Endothelial cell (in vitro differentiated cells): Measurements from ENCODE around the gene SPG11. TPM values are rescaled to one million over a fixed set of nuclear protein-coding genes. Genes with fewer than 3 reads are reported as not detected.

Source experiments
- DNase-seq: peaks from one replicate; pipeline ENCODE4 v3.0.0; 2021; ENCODE audit warnings: low spot score
- H3K27ac Mint-ChIP-seq: one replicate; pipeline ENCODE4 v1.8.0; 2021; ENCODE audit warnings: mixed read lengths, inconsistent platforms; ENCODE audit not compliant: unreplicated experiment
- H3K27me3 Mint-ChIP-seq: one replicate; pipeline ENCODE4 v1.8.0; 2021; ENCODE audit warnings: mild to moderate bottlenecking, moderate library complexity, mixed read lengths, inconsistent platforms; ENCODE audit not compliant: unreplicated experiment
- H3K36me3 Mint-ChIP-seq: one replicate; pipeline ENCODE4 v1.8.0; 2021; ENCODE audit warnings: mild to moderate bottlenecking, low read depth, mixed read lengths, inconsistent platforms; ENCODE audit not compliant: unreplicated experiment
- H3K4me1 Mint-ChIP-seq: one replicate; pipeline ENCODE4 v1.8.0; 2021; ENCODE audit warnings: mild to moderate bottlenecking, mixed read lengths, inconsistent platforms; ENCODE audit not compliant: unreplicated experiment
- H3K4me3 Mint-ChIP-seq: one replicate; pipeline ENCODE4 v1.8.0; 2021; ENCODE audit warnings: mild to moderate bottlenecking, mixed read lengths, inconsistent platforms; ENCODE audit not compliant: unreplicated experiment
- H3K9me3 Mint-ChIP-seq: one replicate; pipeline ENCODE4 v1.8.0; 2021; ENCODE audit warnings: mixed read lengths, inconsistent platforms; ENCODE audit not compliant: unreplicated experiment
- CTCF ChIP-seq: fragments of 200-600 bp; sonication (generic); IDR thresholded peaks from one replicate; pipeline ENCODE4 v1.5.0; 2021; ENCODE audit warnings: antibody characterized with exemption; ENCODE audit not compliant: unreplicated experiment
- total RNA-seq: library from RNA; stranded (reverse); fragmentation: NEBNext Ultra II Directional; extraction: Animal tissue kit (Norgen Biotek cat#: 25700); gene quantifications from one replicate; pipeline ENCODE4 v1.2.1, GENCODE V29; 2021; ENCODE audit not compliant: unreplicated experiment

The SPG11 gene
- total RNA-seq, 1 donor from 2014 or later: 37.1 TPM

GRCh38 chr15:44623178-44623577, 40.3 kb downstream of the SPG11 start:
- TF ChIP-seq CTCF: no peak
- H3K9me3 Mint-ChIP-seq: no peaks in the 10 kb centered on the region
- H3K4me1 Mint-ChIP-seq: peaks cover 3% of the 10 kb centered on the region
- no peaks in the 10 kb centered on the region for H3K27me3 Mint-ChIP-seq
- no peak for DNase-seq
- H3K4me3 Mint-ChIP-seq: no peak overlapping the region
- H3K36me3 Mint-ChIP-seq: peaks cover 10% of the 10 kb centered on the region
- H3K27ac Mint-ChIP-seq: no peak overlapping the region

GRCh38 chr15:44620081-44620480, 43.4 kb downstream of the SPG11 start:
- no peak overlapping the region for H3K27ac Mint-ChIP-seq
- peaks cover 8% of the 10 kb centered on the region for H3K36me3 Mint-ChIP-seq
- H3K4me3 Mint-ChIP-seq: no peak overlapping the region
- no peak for DNase-seq
- no peaks in the 10 kb centered on the region for H3K27me3 Mint-ChIP-seq
- no peak for TF ChIP-seq CTCF
- H3K9me3 Mint-ChIP-seq: no peaks in the 10 kb centered on the region
- H3K4me1 Mint-ChIP-seq: no peaks in the 10 kb centered on the region

GRCh38 chr15:44616974-44617373, 46.5 kb downstream of the SPG11 start:
- Mint-ChIP-seq H3K4me1 (no peaks in the 10 kb centered on the region), H3K27me3 (no peaks in the 10 kb centered on the region), H3K36me3 (peaks cover 20% of the 10 kb centered on the region), H3K9me3 (no peaks in the 10 kb centered on the region), H3K4me3 (no peak overlapping the region), H3K27ac (no peak overlapping the region)
- no peak for DNase-seq
- TF ChIP-seq CTCF: no peak

- no peaks in the 10 kb centered on the region for H3K9me3 Mint-ChIP-seq
- H3K27ac Mint-ChIP-seq: no peak overlapping the region
- DNase-seq: no peak
- H3K4me3 Mint-ChIP-seq: no peak overlapping the region
- H3K36me3 Mint-ChIP-seq: peaks cover 23% of the 10 kb centered on the region
- TF ChIP-seq CTCF: no peak
- H3K4me1 Mint-ChIP-seq: no peaks in the 10 kb centered on the region
- no peaks in the 10 kb centered on the region for H3K27me3 Mint-ChIP-seq
Observed at GRCh38 chr15:44606740-44607139, 56.7 kb downstream of the SPG11 start.

- Mint-ChIP-seq H3K4me1 (no peaks in the 10 kb centered on the region), H3K27me3 (no peaks in the 10 kb centered on the region), H3K4me3 (no peak overlapping the region), H3K27ac (no peak overlapping the region), H3K9me3 (no peaks in the 10 kb centered on the region), H3K36me3 (peaks cover 22% of the 10 kb centered on the region)
- TF ChIP-seq CTCF: no peak
- no peak for DNase-seq
Observed at GRCh38 chr15:44603126-44603525, 60.3 kb downstream of the SPG11 start.
